Activated naive CD4-positive, alpha-beta T cell treated with anti-CD3 and anti-CD28 coated beads, Interleukin-2, amount 50 U/mL, for 24 hours (primary cell): Measurements from ENCODE around the gene SLC10A4.

Experiments
- H3K27ac Mint-ChIP-seq: one replicate; pipeline ENCODE4 v1.8.0; 2021; ENCODE audit warnings: mild to moderate bottlenecking, mixed read lengths
- H3K27me3 Mint-ChIP-seq: one replicate; pipeline ENCODE4 v1.8.0; 2021; ENCODE audit warnings: mixed read lengths
- H3K36me3 Mint-ChIP-seq: one replicate; pipeline ENCODE4 v1.8.0; 2021; ENCODE audit warnings: mixed read lengths
- H3K4me1 Mint-ChIP-seq: one replicate; pipeline ENCODE4 v1.8.0; 2021; ENCODE audit warnings: mixed read lengths
- H3K4me3 Mint-ChIP-seq: one replicate; pipeline ENCODE4 v1.8.0; 2021; ENCODE audit warnings: mild to moderate bottlenecking, mixed read lengths
- H3K9me3 Mint-ChIP-seq: one replicate; pipeline ENCODE4 v1.8.0; 2021; ENCODE audit warnings: mixed read lengths

SLC10A4 gene

DNA sequence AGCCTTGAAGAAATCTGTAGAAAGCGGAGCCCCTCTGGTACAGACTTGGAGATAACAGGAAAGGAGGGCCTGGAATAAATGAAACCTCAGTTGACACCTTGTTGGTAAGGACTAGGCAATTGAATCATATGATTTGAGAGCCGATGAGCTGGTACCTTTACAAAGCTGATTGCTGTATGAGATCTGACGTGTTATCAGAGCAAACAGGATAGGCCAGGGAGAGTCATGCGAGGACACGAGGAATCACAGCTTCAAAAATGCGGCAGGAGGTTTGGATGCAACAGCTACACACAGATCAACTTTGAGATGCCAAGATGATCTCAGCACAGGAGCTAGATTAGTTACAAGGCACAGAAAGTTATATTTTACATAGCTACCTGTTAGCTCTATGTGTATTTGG, 7.4 kb upstream of the SLC10A4 start:
- no peak overlapping the region for H3K27ac Mint-ChIP-seq
- peaks cover 2% of the 10 kb centered on the region for H3K36me3 Mint-ChIP-seq
- H3K4me1 Mint-ChIP-seq = no peaks in the 10 kb centered on the region
- peaks cover 5% of the 10 kb centered on the region for H3K27me3 Mint-ChIP-seq
- H3K4me3 Mint-ChIP-seq = no peak overlapping the region
- no peaks in the 10 kb centered on the region for H3K9me3 Mint-ChIP-seq

DNA sequence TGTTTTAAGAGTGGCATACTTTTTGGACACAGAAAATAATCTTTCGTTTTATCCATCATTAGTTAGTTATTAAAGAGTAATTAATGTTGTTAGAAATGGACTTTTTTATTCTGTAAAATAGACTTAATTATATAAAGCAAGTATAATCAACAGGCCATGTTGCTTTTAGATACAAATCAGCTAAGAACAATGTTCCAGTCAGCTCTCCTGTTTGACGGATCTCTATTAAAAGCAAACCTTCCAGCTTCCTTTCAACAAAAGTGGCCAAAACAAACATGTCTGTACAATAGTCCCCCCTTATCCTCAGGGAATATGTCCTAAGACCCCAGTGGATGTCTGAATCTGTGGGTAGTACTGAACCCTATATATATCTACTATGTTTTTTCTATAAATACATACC, 4.9 kb upstream of the SLC10A4 start:
- no peak overlapping the region for H3K27ac Mint-ChIP-seq
- no peaks in the 10 kb centered on the region for H3K36me3 Mint-ChIP-seq
- no peaks in the 10 kb centered on the region for H3K9me3 Mint-ChIP-seq
- peaks cover 5% of the 10 kb centered on the region for H3K4me1 Mint-ChIP-seq
- peaks cover 23% of the 10 kb centered on the region for H3K27me3 Mint-ChIP-seq
- no peak overlapping the region for H3K4me3 Mint-ChIP-seq

DNA sequence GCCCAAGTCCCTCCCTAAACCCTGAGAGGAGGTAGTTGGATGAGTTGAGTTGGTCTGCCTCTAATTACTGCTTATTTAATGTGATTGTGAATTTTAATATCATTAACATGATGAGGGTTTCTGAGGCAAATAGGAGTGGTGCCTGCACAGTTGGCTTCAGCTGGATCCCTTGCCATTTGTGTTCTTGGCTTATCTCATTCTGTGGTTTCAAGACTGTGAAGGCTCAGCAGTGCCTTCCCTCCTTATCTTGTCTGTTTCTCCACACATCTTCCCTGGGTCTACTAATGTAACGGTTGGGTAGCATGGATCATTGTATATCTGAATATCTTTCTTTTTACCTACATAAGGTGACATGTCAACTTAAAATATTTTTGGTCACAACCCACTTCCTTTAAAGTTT, 1.6 kb upstream of the SLC10A4 start:
- H3K27ac Mint-ChIP-seq = no peak overlapping the region
- H3K36me3 Mint-ChIP-seq = no peaks in the 10 kb centered on the region
- H3K27me3 Mint-ChIP-seq = peaks cover 41% of the 10 kb centered on the region
- peaks cover 17% of the 10 kb centered on the region for H3K4me1 Mint-ChIP-seq
- no peaks in the 10 kb centered on the region for H3K9me3 Mint-ChIP-seq
- H3K4me3 Mint-ChIP-seq = no peak overlapping the region

DNA sequence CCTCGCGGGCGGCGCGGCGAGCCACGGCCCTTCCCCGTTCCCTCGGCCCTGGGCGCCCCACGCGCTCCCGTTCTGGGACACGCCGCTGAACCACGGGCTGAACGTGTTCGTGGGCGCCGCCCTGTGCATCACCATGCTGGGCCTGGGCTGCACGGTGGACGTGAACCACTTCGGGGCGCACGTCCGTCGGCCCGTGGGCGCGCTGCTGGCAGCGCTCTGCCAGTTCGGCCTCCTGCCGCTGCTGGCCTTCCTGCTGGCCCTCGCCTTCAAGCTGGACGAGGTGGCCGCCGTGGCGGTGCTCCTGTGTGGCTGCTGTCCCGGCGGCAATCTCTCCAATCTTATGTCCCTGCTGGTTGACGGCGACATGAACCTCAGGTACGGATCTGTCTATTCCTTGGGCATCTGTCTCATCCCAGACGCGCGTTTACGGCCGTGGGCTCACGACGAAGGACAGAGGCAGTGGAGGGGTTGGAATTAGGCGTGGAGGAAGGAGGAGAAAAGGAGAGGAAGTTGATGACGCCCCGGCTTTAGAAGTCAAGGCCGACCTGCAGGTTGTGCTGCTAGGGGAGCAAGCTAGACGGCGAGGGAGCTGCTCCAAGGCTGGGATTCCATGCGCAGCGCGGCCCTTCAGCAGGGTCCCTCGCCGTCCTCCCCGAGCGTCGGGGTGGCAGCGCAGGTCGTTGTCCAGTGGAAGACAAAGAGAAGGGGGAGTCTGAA, 792 bp downstream of the SLC10A4 start:
- Mint-ChIP-seq H3K9me3 (no peaks in the 10 kb centered on the region), H3K4me1 (peaks cover 17% of the 10 kb centered on the region), H3K27me3 (peaks cover 56% of the 10 kb centered on the region), H3K36me3 (no peaks in the 10 kb centered on the region), H3K27ac (no peak overlapping the region), H3K4me3 (peak overlapping the region; percentile 81)

DNA sequence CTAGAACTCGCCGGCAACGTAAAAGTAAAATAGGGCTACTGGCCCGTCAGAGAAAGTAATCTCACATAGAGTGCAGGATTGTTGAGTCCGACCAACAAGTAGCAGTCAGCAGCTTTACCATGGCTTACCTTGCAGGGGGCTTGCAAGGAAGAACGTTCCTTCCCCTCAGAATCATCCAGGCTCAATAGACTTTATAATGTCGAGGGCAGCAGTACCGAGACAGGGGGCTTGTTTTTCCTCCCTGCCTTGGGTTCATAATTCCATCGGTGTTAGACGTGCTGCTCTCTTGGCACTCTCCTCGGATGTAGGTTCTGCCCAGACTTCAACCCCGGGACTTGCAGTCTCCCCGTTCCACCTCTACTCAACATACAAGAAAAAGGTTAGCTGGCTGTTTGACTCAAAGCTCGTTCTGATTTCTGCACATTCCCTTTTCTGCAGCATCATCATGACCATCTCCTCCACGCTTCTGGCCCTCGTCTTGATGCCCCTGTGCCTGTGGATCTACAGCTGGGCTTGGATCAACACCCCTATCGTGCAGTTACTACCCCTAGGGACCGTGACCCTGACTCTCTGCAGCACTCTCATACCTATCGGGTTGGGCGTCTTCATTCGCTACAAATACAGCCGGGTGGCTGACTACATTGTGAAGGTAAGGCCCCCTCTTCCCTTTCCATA, 1.5 kb downstream of the SLC10A4 start:
- Mint-ChIP-seq H3K27me3 (peaks cover 60% of the 10 kb centered on the region), H3K4me3 (peak overlapping the region; percentile 81), H3K27ac (no peak overlapping the region), H3K36me3 (no peaks in the 10 kb centered on the region), H3K4me1 (peaks cover 17% of the 10 kb centered on the region), H3K9me3 (no peaks in the 10 kb centered on the region)

DNA sequence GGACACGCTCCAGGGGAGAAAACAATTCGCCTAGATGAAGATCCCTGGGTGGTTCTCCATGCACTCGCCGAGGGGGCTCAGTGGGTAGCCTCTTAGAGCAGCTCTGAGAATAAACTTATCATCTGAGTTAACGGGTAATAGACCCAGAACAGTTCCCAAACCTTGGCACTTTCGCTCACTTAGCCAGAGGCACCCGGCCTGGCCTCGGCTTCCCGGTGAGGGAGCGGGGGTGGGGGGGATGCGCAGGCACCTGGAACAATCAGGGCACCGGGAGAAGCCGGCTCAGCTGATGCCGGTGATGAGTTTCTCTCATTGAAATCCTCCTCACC, 6.5 kb downstream of the SLC10A4 start:
- Mint-ChIP-seq H3K27me3 (peaks cover 36% of the 10 kb centered on the region), H3K4me1 (peaks cover 4% of the 10 kb centered on the region), H3K36me3 (no peaks in the 10 kb centered on the region), H3K4me3 (peak overlapping the region; percentile 59), H3K9me3 (no peaks in the 10 kb centered on the region), H3K27ac (no peak overlapping the region)

DNA sequence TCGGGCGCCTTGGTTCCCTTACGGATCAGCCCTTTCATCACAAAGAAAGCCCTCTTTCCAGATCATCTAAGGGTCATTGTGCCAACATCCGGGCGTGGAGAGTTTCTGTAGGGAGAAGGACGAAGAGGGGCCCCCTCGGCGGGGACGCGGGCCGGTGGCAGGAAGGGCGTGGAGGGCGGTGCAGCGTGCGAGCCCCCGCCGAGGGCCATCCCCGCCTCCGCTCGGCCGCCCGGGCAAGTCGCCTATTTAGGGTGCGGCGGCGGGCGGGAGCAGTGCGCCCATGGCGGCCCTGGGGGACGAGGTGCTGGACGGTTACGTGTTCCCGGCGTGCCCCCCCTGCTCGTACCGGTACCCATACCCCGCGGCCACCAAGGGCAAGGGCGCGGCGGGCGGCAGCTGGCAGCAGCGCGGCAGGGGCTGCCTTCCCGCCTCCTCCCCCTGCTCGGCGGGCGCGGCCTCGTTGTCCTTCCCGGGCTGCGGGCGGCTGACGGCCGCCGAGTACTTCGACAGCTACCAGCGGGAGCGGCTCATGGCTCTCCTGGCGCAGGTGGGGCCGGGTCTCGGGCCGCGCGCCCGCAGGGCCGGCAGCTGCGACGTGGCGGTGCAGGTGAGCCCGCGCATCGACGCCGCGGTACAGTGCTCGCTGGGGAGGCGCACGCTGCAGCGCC, 7.0 kb downstream of the SLC10A4 start, which contains the start of gene ZAR1:
Gene ZAR1, plus strand, starts transcription at position 241 of the 668 bp plus-strand sequence. Its CDS starts 40 bp downstream, at position 281.
- Mint-ChIP-seq H3K4me3 (peak within 1 kb of the TSS; percentile 59), H3K27ac (no peak within 1 kb of the TSS), H3K9me3 (no peaks in the 10 kb centered on the region), H3K27me3 (peaks cover 31% of the 10 kb centered on the region), H3K36me3 (no peaks in the 10 kb centered on the region), H3K4me1 (no peaks in the 10 kb centered on the region)

DNA sequence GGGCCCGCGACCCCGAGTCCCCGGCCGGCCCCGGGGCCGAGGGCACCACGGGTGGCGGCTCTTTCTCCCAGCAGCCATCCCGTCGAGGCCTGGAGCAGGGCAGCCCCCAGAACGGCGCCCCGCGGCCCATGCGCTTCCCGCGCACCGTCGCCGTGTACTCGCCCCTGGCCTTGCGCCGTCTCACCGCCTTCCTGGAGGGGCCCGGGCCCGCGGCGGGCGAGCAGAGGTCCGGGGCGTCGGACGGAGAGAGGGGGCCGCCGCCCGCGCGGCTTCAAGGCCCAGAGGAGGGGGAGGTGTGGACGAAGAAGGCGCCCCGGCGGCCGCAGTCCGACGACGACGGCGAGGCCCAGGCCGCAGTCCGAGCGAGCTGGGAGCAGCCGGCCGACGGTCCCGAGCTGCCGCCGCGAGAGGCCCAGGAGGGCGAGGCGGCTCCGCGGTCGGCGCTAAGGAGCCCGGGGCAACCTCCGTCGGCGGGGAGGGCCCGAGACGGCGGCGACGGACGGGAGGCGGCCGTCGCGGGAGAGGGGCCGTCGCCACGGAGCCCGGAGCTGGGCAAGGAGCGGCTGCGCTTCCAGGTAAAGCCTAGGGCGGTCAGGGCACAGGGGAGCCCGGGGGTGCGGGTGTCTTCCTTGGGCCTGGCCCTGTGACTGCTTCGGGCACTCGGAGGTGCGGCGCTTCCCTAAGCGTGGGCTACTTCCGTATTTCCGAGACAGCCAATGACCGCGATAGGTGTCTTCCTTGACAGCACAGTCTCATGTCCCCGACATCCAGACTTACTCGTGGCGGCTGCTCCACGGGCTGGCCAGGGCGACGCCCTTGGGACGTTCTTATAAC, 7.8 kb downstream of the SLC10A4 start:
- Mint-ChIP-seq H3K4me3 (no peak overlapping the region), H3K27ac (no peak overlapping the region), H3K4me1 (no peaks in the 10 kb centered on the region), H3K27me3 (peaks cover 26% of the 10 kb centered on the region), H3K36me3 (no peaks in the 10 kb centered on the region), H3K9me3 (no peaks in the 10 kb centered on the region)

DNA sequence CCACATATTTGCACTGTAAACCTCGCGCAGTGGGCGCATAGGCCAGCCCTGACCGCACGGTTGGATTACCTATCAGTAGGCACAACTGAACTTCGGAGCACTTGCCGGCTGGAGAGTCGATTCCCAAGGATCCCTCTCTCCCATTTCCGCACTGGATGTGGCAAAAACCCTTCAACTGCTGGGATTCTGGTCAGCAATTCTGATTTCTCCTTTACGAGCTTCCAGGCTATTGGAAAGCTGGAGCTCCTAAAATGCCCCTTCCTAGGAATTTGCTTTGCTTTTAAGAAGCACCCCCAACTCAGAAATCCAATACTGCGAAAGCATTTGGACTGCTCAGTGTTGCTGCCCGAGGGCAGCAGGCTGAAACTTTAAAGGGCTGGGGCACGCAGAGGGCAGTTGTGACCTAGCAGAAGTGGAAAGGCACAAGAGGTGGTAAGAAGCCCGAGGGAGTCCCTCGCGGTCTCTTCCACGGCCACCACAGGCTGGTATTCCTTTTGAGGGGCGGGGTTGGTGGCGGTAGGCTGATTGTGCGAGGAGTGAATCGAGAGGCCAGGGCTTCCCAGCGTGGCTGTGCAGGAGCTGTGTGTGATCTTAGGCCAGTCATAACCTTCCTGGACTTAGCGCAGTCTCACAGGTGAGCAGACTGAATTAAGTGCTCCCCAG, 8.5 kb downstream of the SLC10A4 start:
- H3K27ac Mint-ChIP-seq = no peak overlapping the region
- H3K9me3 Mint-ChIP-seq = no peaks in the 10 kb centered on the region
- H3K36me3 Mint-ChIP-seq = no peaks in the 10 kb centered on the region
- no peak overlapping the region for H3K4me3 Mint-ChIP-seq
- peaks cover 25% of the 10 kb centered on the region for H3K27me3 Mint-ChIP-seq
- H3K4me1 Mint-ChIP-seq = no peaks in the 10 kb centered on the region

DNA sequence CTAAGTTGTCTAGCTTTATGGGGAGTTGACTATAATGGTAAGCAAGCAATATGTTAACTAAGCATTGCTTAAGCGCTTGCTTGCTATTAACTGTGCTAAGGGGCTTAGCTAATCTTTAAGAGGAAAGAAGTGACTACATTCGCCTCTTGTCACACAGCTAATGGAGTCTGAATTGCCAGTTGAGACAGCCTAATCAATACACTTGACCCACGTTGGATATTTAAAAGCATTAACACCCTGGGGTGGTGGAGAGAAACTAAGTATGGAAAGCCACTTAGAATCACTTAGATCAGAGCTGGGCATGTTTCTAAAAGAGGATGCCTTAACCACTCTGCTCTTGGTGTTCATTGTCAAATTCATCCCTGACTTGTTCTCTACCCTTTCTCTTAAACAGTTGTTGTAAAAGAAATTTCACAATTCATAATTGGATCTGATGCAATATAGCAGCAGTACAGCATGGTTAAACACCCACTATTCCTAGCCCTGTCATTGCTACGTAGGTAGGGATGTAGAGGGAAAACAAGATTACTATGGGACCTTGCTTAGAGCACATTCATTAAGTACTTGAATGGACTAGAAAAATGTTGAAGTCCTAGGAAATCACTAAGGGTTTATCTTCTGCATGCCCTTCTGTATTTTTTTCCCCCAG, 10.4 kb downstream of the SLC10A4 start:
- no peaks in the 10 kb centered on the region for H3K9me3 Mint-ChIP-seq
- H3K4me3 Mint-ChIP-seq = no peak overlapping the region
- peaks cover 12% of the 10 kb centered on the region for H3K27me3 Mint-ChIP-seq
- H3K4me1 Mint-ChIP-seq = no peaks in the 10 kb centered on the region
- H3K27ac Mint-ChIP-seq = no peak overlapping the region
- no peaks in the 10 kb centered on the region for H3K36me3 Mint-ChIP-seq

DNA sequence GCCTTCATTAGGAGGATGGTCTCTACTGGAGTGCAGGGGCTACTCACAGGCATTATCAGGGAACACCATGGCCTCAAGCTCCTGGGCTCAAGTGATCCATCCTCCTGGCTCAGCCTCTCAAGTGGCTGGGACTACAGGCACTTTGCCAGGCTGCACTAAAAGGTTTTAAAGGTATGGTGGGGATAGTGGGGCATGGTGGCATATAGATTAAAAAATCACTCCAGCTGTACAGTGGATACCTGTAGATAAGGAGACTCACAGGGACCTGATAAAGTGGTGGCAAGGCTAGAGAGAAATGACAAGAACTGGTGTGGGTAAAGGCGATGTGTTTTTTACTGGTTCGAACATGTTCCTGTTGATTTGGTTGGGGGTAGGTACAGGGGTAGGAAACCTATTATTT, 12.8 kb downstream of the SLC10A4 start:
- peak overlapping the region; percentile 2 for H3K27ac Mint-ChIP-seq
- peaks cover 14% of the 10 kb centered on the region for H3K4me1 Mint-ChIP-seq
- H3K9me3 Mint-ChIP-seq = no peaks in the 10 kb centered on the region
- peaks cover 2% of the 10 kb centered on the region for H3K27me3 Mint-ChIP-seq
- no peak overlapping the region for H3K4me3 Mint-ChIP-seq
- H3K36me3 Mint-ChIP-seq = peaks cover 3% of the 10 kb centered on the region

DNA sequence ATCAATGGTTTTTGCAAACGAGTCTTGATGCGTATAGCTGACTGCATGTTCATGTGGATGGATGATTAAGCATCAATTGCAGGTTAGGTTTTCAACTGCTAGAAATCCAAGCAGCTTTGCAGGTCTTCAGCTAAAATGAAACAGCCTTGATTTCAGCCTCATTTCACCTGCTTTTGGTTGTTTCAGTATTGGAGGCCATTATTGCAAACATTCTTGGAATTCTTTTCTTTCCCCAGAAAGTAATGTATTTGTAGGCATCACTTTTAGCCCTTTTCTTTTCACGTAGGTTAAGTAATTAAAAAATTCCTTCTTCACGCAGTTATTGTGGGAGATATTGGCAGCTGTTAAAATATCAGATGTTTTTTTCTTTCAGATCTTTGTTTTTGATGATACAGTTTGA, 15.8 kb downstream of the SLC10A4 start:
- peaks cover 17% of the 10 kb centered on the region for H3K4me1 Mint-ChIP-seq
- no peak overlapping the region for H3K4me3 Mint-ChIP-seq
- H3K36me3 Mint-ChIP-seq = peaks cover 9% of the 10 kb centered on the region
- no peaks in the 10 kb centered on the region for H3K9me3 Mint-ChIP-seq
- no peaks in the 10 kb centered on the region for H3K27me3 Mint-ChIP-seq
- H3K27ac Mint-ChIP-seq = no peak overlapping the region

DNA sequence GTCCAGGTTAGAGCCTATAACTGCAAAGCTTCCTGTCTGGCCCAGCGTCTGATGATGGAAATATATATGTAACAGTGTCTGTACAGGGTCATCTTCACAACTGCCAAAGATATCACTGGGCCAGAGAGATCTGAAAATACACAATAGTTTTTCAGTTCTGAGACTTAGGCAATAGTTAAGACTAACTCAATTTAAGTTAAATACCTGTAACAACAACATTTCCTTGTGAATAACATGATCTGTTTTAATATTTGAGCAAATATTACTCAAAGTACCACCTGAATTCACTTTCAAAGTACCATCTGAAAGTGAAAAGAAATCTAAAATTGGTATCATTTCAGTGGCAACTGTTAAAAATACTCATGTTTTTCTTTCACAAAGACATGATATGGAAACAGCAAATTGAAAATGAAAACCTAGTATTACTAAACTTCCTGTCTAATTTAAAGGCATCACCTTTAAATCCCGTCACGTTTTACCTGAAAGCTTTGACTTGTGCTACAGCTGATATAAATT, 16.5 kb downstream of the SLC10A4 start:
- no peaks in the 10 kb centered on the region for H3K9me3 Mint-ChIP-seq
- H3K4me1 Mint-ChIP-seq = peaks cover 17% of the 10 kb centered on the region
- peaks cover 9% of the 10 kb centered on the region for H3K36me3 Mint-ChIP-seq
- no peaks in the 10 kb centered on the region for H3K27me3 Mint-ChIP-seq
- no peak overlapping the region for H3K4me3 Mint-ChIP-seq
- H3K27ac Mint-ChIP-seq = peak overlapping the region; percentile 80

DNA sequence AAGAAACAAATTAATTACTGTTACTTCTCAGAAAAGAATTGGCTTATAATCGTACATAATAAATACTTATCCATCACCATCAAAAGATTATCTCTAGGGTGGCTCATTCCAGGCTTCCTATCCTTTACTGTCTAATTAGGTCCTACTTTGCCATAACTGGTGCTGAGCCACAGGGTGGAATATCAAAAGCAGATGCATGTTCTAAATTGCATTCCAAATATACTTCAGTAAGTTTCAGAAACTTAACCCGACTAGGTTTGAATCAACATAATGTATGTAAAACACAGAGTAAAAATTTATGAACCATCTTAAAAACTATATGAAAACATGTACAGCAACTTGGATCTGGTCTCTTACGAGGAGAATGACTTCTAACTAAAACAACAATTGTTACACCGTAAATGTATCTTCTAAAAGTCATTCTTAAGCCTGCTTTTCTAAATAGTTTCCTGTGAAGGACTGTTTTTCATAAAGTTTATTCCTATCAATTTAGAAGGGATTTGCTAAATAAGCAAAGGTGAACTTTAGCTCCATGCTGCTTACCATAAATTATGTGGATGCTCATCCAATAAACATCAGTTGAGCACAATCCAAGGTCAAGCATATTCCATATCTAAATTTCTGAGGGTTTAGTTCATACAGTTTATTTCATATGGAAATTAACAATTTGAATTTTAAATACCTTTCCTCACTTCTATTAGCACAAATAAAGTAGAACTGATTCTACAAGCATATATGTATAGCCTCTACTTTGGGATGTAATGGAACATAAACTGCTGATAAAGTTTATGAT, 20.3 kb downstream of the SLC10A4 start:
- Mint-ChIP-seq H3K4me3 (no peak overlapping the region), H3K27me3 (no peaks in the 10 kb centered on the region), H3K4me1 (peaks cover 17% of the 10 kb centered on the region), H3K9me3 (no peaks in the 10 kb centered on the region), H3K36me3 (peaks cover 20% of the 10 kb centered on the region), H3K27ac (no peak overlapping the region)
